ENCODE data around the gene ABCA9. TPM values are rescaled to one million over a fixed set of nuclear protein-coding genes. Genes with fewer than 3 reads are reported as not detected.

The ABCA9 gene
- total and polyA plus RNA-seq, 2 of the 13 experiments (the other 11 are each of a cell fraction or from before 2014, with no cell fraction given) = 0.04 TPM; not detected in 1

DNA sequence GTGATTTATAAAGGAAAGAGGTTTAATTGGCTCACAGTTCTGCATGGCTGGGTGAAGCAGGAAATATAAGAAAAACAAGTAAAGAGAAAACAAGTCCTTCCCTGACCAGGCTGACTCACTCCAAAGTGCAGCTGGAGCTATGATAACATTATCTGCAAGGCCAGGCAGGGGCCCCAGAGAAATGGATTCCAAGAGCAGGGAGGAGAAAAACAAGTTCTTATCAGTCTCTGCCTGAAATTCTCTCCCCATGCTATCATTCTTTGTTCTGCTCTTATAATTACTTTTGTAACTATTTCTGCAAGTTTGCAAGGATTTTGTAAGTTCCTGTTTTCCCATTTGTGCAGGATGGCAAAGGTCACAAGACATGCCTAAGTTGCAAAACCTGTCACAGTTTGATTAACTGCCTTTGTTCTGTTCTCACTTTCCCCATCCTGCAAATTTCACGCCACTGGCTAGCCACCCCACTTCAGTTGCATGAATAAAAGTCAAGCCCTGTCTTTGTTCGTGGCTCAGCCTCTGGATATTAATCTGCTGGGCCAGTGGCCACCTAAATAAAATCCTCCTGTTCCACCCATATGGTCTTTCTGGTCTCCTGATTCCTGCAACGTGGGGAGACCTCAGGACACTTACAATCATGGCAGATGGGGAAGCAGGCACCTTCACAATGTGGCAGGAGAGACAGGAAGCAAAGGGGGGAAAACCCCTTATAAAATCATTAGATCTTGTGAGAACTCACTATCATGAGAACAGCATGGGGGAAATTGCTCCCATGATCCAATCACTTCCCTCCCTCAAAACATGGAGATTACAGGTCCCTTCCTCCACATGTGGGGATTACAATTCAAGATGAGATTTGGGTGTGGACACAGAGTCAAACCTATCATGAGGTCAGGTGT, 13.1 kb downstream of the ABCA9 start (continued):
- TF ChIP-seq, protein P1, sequence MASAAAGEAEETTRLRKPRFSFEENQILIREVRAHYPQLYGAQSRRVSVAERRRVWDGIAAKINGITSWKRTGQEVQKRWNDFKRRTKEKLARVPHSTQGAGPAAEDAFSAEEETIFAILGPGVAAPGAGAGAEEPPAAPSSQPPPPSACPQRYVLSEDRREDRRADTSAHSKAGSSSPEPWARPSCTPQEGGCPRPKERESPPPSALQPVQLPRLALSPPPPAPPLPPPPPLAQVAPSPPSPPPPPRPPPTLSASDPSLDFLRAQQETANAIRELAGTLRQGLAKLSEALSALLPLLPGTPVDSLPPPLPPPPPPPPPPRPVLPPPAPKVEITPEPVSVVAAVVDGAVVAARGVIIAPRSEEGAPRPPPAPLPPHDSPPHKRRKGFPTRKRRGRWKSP (CRISPR knock-in tag; IDR thresholded peaks at IDR 0.05) = no peak
- TF ChIP-seq, protein P2, sequence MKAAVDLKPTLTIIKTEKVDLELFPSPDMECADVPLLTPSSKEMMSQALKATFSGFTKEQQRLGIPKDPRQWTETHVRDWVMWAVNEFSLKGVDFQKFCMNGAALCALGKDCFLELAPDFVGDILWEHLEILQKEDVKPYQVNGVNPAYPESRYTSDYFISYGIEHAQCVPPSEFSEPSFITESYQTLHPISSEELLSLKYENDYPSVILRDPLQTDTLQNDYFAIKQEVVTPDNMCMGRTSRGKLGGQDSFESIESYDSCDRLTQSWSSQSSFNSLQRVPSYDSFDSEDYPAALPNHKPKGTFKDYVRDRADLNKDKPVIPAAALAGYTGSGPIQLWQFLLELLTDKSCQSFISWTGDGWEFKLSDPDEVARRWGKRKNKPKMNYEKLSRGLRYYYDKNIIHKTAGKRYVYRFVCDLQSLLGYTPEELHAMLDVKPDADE (CRISPR knock-in tag; IDR thresholded peaks at IDR 0.05) = no peak; the same call in 1 of the 2 replicates
- TF ChIP-seq HMGA1 (CRISPR knock-in tag; conservative IDR thresholded peaks at IDR 0.05) (no peak), ARNT (IDR thresholded peaks at IDR 0.05) (no peak), REST (IDR thresholded peaks at IDR 0.05; ENCODE audit: borderline replicate concordance in 1 of 2, low read depth in 1 of 2, low read length in 2 of 2) (no peak; a peak in 1 of 4 replicates), MTF1 (CRISPR knock-in tag; IDR thresholded peaks at IDR 0.05) (no peak), ZBTB40 (IDR thresholded peaks at IDR 0.05) (no peak), ZBTB40 (CRISPR knock-in tag; IDR thresholded peaks at IDR 0.05) (no peak; the same call in 1 of the 2 replicates), ZNF33B (CRISPR knock-in tag; IDR thresholded peaks at IDR 0.05) (no peak; the same call in 1 of the 2 replicates), ZNF776 (CRISPR knock-in tag; IDR thresholded peaks at IDR 0.05) (no peak), MATR3 (CRISPR knock-in tag; IDR thresholded peaks at IDR 0.05) (no peak)
- TF ChIP-seq, protein P3, sequence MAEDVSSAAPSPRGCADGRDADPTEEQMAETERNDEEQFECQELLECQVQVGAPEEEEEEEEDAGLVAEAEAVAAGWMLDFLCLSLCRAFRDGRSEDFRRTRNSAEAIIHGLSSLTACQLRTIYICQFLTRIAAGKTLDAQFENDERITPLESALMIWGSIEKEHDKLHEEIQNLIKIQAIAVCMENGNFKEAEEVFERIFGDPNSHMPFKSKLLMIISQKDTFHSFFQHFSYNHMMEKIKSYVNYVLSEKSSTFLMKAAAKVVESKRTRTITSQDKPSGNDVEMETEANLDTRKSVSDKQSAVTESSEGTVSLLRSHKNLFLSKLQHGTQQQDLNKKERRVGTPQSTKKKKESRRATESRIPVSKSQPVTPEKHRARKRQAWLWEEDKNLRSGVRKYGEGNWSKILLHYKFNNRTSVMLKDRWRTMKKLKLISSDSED (CRISPR knock-in tag; IDR thresholded peaks at IDR 0.05) = no peak
